GM10266 (cell line): ENCODE data around the gene PCSK1N.

ENCODE experiments used
- DNase-seq: peaks from one replicate; pipeline ENCODE4 v3.0.0; 2012; ENCODE audit errors: extremely low spot score
- CTCF ChIP-seq: IDR thresholded peaks from 2 replicates; pipeline ENCODE4 v1.5.1; 2012; ENCODE audit warnings: mild to moderate bottlenecking, low read depth; ENCODE audit not compliant: control insufficient read depth, insufficient read depth; ENCODE audit errors: missing control alignments

Gene PCSK1N

GRCh38 chrX:48848847-48849246 lies 13.4 kb upstream of the PCSK1N start:
- no peak for TF ChIP-seq CTCF
- no peak for DNase-seq

- no peak for DNase-seq
- TF ChIP-seq CTCF = no peak
These were observed 4.3 kb upstream of the PCSK1N start for GRCh38 chrX:48839686-48840085.

GRCh38 chrX:48834383-48834709 lies 1.1 kb downstream of the PCSK1N start:
- DNase-seq = no peak
- TF ChIP-seq CTCF = no peak

- TF ChIP-seq CTCF = no peak
- no peak for DNase-seq
These were observed 1.8 kb downstream of the PCSK1N start for GRCh38 chrX:48833542-48834138.

GRCh38 chrX:48831909-48832291 lies 3.5 kb downstream of the PCSK1N start:
- TF ChIP-seq CTCF = no peak
- no peak for DNase-seq

GRCh38 chrX:48831136-48831908 lies 4.1 kb downstream of the PCSK1N start:
- no peak for DNase-seq
- TF ChIP-seq CTCF = no peak

- no peak for DNase-seq
- no peak for TF ChIP-seq CTCF
These were observed 6.2 kb downstream of the PCSK1N start for GRCh38 chrX:48829016-48829735.
